ENCODE measurements around the gene BTRC.
"Not testable (repeated sequence)": the region's sequence is repeated elsewhere in the genome, so short reads cannot be mapped to it uniquely, and the experiment has no call there.

Gene BTRC

DNA sequence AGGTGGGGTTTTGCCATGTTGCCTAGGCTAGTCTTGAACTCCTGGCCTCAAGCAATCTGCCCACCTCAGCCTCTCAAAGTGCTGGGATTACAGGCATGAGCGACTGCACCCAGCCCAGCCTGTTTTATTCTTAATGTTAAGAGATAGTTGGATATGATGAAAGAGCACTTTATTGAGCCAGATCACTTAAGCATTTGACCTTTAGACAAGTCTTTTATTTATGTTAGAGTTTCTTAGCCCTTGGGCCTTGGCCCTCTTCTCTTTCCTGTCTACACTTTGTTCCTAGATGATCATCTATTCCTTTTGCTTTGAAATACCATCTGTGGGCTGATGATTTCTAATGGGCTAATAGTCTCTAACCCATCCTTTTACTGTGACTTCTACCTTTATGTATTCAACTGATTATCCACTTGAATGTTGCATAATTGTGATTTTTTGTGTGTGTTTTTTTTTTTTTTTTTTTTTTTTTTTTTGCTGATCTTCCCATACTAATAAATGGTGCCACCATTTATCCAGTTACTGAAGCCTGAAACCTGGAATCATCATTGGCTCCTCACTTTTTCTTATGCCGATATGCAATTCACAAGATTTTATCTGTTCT is 34.8 kb downstream of the BTRC start:
- DNase-seq, result no peak

DNA sequence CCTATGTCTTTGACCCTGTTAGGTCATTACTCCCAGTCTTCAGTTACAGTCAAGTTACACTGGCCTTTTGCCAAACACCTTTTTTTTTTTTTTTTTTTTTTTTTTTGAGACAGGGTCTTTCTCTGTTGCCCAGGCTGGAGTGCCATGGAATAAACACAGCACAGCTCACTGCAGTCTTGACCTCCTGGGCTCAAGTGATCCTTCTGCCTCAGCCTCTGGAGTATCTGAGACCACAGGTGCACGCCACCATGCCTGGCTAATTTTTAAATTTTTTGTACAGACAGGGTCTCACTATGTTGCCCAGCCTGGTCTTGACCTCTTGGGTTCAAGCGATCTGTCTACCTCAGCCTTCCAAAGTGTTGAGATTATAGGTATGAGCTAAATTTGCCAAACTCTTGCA is 35.6 kb downstream of the BTRC start:
- DNase-seq, result not testable (repeated sequence)

DNA sequence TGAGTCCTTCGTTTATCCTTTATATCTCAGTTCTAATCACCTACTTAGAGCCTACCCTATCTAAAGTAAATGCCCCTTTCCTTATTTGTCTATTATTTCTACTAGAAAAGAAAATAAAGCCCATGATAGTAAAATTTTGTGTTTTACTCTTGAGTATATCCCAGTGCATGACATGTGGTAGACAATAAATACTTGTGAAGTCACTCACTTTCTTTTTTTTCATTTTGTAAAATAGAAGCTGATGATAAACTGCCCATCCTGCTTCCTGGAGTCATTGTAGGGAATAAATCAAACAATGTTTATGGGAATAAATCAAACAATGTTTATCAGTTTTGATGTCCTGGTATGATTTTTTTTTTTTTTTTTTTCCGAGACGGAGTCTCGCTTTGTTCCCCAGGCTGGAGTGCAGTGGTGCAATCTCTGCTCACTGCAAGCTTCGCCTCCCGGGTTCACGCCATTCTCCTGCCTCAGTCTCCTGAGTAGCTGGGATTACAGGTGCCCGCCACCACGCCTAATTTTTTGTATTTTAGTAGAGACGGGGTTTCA is 36.1 kb downstream of the BTRC start:
- no peak for DNase-seq

DNA sequence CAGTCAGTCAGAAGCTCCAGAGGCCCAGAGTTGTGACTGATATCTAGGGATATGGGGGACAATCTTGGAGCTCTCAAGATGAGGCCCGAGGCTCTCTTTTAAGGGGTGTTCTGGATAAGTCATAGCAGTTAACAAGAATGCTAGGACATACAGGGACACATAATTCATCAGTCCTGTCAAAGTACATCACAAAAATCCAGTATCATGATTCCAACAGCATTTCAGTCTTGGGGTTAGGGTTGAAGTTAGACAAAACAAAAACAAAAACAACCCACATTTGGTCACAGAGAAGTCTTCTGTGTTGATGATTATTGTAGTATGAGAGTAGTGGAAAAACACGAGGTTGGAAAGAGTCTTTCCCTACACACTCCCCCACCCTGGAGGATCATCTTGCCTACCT is 39.4 kb downstream of the BTRC start:
- no peak for DNase-seq

- peak; percentile 30 for DNase-seq
Observed at GRCh38 chr10:101394524-101395133, 40.7 kb downstream of the BTRC start.

DNA sequence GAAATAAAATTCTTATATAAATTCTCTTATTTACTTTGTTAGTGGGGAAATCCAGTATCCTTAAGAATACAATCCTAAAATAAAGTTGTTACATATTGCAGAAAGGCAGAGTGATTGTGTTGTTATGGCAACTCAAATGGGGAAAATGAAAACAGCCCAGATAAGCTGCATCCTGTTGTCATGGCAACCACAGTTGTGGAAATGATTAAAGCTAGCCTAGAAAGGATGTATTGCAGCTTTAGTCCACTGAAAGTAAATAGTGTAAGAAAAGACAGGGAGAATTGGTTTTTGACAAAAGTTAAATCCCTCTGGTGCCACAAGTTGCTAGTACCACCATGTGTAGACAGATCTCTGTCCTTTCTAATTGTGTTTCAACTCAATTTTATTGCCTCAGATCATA is 43.2 kb downstream of the BTRC start:
- peak; percentile 54 for DNase-seq

DNA sequence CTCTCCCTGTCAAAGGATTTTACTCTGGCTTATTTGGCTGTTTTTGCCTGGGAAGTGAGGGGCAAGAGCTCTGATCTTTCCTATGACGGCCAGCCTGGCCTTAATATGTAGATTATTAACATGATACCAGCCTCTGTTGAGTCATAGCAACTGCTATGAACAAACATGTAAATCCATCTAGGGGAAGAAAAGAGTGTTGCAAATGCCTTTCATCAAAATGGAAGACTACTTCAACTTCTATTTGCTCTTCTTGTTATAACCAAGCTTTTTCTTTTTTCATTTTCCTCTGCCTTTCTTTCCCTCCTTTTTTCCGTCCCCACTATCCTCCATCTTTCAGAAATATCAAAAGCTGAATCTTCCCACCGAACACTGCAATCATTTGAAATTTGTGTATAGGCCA is 46.6 kb downstream of the BTRC start:
- DNase-seq, result no peak

- no peak for DNase-seq
Observed at GRCh38 chr10:101402711-101403110, 48.7 kb downstream of the BTRC start.

DNA sequence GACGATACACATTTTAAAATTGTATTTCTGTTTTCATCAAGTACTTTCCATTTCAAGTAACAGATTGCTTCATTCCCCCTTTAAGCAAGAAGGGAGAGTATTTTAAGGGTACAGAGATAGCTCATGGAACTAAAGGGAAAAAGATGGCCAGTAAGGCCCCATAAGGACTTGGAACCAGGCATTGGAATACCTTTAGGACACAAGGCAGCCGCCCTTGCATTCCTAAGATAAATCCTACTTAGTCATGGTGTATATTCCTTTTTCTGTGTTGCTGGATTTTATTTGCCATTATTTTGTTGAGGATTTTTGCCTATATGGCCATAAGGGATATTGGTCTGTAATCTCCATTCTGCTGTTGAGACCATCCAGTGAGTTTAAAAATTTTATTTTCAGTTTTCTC is 49.2 kb downstream of the BTRC start:
- no peak for DNase-seq

DNA sequence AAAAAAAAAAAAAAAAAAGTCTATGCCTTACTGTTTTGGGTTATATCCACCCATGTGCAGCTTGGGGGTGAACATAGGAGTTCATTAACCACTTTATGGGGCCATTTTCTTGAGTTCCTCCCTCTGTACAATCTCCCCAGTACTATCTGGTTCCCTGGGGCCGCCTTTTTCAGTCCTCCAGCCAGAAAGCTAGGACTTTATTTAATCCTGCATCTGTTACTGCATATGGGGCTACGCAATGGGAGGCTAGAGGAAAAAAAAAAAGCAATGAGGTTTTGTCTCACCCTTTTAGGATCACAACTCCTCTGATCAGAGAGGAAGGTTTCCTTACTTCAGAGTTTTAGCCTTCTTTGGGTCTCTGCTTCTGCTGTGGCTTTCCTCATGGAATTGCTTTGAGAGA is 51.0 kb downstream of the BTRC start:
- DNase-seq, result no peak

DNA sequence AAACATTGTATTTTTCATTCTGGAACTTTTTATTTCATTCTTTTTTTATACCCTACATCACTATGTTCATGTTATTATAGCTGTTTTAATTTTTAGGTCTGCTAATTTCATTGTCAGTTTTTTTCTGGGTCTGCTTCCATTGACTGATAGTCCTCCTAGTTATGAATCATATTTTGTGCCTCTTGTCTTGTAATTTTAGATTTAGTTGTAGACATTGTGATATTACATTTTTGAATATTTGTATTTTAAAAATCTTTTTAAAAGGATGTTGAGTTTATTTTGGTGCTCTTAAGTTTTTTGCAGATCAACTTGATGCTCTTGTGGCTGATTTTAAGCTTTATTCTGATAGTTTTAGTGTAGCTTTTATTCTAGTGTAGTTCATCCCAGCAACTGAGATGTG is 57.6 kb downstream of the BTRC start:
- DNase-seq, result no peak

DNA sequence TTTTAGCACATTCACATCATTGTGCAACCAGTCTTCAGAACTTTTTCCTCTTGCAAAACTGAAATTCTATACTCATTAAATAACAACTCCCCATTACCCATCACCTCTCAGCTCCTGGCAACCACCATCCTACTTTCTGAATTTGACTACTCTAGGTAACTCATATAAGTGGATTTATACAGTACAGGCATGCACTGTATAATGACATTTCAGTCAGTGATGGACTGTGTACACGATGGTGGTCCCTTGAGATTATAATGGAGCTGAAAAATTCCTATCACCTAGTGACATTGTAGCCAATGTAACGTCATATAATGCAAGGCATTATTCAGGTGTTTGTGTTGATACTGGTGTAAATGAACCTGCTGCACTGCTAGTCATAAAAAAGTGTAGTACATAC is 60.1 kb downstream of the BTRC start:
- no peak for DNase-seq

- DNase-seq, result no peak
Observed at GRCh38 chr10:101415884-101416283, 61.9 kb downstream of the BTRC start.

GRCh38 chr10:101421967-101422366 is 68.0 kb downstream of the BTRC start:
- DNase-seq, result not testable (repeated sequence)

- DNase-seq, result no peak
Observed at GRCh38 chr10:101425535-101425934, 71.6 kb downstream of the BTRC start.

DNA sequence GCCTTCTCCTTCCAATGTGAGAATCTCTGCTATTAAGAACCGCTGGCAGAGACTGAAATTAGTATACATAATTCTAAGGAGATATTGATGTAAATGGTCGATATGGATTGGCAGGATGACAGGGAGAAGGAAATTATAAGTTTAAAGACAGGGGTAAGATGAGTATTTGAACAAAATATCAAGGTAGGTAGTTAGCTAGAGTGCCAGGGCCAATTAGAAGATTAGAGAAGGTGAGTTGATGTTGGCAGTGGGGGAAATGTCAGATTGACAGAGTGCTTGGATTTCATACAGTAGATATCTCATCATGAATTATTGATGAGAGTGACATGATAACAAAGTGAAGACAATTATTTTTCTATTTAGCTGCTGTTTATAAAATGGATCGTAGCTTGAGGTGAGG is 74.1 kb downstream of the BTRC start:
- DNase-seq, result no peak

DNA sequence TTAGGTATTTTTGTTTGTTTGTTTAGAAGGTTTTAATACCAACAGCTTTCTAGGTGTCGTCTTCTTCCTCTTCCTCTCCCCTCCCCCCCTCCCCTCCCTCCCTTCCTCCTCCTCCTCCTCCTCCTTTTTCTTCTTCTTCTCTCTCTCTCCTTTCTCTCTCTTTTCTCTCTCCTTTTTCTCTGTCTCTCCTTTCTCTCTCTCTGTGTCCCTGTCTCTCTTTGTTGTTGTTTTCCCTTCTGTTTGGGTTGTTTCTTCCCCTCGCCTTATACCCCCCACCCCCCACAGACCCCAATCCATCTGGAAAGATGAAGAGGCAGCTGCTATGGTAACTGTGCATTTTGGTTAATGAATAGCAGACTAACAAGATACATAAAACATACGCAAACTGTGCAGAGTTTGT is 75.5 kb downstream of the BTRC start:
- DNase-seq, result no peak

GRCh38 chr10:101436302-101436701 is 82.3 kb downstream of the BTRC start:
- no peak for DNase-seq

GRCh38 chr10:101438881-101439391 is 85.0 kb downstream of the BTRC start:
- no peak for DNase-seq

DNA sequence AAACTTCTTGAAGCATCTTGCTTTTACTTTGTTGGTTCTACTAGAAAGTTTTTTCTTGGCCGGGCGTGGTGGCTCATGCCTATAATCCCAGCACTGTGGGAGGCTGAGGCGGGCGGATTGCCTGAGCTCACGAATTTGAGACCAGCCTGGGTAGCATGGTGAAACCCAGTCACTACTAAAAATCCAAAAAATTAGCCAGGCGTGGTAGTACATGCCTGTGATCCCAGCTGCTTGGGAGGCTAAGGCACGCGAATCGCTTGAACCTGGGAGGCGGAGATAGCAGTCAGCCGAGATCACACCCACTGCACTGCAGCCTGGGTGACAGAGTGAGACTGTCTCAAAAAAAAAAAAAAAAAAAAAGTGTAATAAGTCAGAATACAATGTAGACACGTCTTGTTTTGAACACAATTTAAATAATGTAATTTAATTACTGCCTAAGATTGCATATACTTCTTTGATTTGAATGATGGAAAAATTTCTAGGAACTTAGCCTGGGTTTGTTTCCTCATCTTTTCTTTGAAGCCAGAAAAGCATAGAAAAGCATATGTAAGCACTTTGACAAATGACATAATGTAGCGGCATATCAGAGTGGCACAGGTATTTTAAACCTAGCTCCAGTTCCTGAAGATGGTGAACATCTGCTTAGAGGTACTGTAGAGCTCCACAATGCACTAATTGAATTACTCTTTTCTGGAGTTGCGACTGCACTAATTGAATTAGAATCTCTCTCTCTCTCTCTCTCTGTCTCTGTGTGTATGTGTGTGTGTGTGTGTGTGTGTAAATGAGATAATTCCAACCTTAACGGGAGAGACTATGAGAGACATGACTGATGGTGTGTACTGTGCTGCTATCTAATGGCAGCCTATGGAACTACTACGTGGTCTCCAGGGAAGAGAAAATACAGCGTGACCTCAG is 87.8 kb downstream of the BTRC start:
- peak; percentile 69 for DNase-seq

DNA sequence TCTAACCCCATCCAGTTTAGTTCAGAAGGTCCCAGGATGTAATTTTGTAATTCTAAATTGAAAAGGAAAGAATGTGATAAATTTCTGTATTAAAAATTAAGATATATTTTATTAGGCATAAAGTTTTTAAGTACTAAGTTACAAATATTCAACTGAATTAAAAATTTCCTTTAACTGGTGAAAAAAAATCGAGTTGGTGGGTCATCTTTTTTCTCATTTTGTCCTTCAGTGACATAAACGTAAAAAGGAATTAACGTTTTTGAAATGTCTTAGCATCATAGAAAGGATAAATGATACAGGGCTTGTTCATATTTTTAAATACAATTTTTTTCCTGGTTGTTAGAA is 88.5 kb downstream of the BTRC start:
- no peak for DNase-seq

DNA sequence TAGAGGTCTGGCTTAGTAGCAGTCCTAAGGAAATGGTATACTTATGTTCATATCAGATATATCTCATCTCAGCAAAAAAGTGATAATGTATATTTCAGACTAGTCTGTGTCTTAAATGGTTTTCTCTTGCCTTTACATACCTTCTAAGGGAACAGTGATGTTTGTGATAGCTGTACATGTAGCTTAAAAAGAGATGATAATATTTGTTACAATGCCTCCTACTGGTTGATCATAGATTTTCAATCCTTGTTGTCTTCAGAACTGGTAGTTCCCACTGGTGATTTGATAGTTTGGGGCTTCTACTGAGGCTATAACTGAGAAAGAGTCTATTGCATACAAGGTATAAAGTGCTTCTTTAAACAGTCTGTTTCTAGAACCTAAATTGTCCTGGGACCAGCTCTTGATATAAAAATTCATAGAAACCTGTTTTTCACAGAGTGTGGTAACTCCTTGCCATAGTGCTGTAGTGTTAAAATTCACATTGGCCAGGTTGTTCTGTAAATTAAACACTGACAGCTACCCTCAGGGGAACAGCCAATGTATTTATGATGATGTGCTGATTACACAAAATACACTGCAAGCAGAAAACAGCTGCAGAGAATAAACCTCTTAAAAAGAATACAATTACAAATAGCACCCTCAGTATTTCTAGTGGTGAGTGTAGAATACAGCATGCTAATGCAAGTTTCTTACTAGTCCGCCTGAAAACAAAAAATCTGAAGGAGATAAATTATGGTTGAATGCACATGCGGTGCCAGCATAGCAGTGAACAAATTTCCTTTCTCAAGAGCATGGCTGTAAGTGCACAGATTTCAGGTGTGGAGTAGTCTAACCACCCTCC is 90.3 kb downstream of the BTRC start:
- no peak for DNase-seq

DNA sequence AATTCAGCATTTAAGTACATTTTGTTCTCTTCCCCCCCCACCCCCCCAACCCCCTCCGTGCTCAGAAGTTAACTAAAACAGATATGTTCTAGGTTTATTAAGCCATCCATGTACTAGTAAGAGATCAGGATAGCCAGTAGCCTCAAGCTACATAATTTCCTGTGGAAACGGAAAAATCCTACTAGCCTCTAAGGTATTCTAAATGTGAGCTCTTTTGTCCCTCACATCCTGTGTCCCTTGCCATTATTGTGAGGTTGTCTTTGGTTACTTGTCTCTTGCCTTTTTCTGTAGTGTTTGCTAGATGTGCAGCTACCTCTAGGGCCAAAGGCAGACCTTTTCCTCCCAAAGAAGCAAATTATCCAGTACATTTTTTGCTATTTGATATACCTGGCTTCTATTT is 92.1 kb downstream of the BTRC start:
- no peak for DNase-seq
